ENCODE results near the gene RACGAP1. TPM values are rescaled to one million over a fixed set of nuclear protein-coding genes. Genes with fewer than 3 reads are reported as not detected.

Gene RACGAP1, protein sequence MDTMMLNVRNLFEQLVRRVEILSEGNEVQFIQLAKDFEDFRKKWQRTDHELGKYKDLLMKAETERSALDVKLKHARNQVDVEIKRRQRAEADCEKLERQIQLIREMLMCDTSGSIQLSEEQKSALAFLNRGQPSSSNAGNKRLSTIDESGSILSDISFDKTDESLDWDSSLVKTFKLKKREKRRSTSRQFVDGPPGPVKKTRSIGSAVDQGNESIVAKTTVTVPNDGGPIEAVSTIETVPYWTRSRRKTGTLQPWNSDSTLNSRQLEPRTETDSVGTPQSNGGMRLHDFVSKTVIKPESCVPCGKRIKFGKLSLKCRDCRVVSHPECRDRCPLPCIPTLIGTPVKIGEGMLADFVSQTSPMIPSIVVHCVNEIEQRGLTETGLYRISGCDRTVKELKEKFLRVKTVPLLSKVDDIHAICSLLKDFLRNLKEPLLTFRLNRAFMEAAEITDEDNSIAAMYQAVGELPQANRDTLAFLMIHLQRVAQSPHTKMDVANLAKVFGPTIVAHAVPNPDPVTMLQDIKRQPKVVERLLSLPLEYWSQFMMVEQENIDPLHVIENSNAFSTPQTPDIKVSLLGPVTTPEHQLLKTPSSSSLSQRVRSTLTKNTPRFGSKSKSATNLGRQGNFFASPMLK
- total RNA-seq = 69.0 and 103 TPM in 2 replicates

DNA sequence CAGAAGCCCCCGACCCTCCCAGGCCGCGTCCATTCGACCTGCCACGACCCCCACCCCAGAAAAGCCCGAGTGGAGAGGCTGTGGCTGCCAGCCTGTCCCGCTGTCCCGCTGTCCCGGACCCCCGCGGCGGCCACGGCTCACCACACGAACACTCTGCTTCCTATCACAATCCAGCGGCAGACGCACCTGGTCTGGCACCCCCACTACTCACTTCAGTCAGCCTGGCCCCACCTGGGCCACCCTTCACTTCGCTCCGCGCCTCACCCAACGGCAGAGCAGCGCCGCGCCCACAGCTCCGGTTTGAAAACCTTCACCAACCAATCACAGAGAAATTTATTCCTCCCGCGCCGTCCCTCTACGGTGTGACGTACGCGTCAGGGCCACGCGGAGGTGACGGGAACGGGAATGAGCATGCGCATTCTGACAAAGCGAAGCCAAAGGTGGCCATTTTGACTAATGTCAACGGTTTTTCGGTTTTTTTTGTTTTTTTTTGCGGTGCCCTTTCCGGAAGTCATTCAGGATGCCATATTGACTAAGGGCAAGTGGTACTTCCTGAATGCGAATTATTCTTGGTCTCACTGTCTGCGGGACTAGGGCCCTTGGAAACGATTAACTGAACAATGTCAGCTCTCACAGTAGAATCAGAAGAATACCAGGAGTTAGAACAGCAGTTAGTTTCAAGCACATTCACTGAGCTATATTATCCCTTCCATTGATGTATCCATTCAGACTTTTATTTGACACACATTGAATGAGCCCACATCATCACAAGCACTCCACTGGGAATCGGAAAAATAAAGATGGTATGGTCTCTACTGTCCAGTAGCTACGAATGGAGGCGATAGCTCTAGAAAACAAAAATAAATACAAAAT is at the start of gene RACGAP1:
TSS of gene RACGAP1 (minus strand) at position 308 of the 873 bp plus-strand sequence. CDS start 8,779 bp downstream, outside the sequence.

DNA sequence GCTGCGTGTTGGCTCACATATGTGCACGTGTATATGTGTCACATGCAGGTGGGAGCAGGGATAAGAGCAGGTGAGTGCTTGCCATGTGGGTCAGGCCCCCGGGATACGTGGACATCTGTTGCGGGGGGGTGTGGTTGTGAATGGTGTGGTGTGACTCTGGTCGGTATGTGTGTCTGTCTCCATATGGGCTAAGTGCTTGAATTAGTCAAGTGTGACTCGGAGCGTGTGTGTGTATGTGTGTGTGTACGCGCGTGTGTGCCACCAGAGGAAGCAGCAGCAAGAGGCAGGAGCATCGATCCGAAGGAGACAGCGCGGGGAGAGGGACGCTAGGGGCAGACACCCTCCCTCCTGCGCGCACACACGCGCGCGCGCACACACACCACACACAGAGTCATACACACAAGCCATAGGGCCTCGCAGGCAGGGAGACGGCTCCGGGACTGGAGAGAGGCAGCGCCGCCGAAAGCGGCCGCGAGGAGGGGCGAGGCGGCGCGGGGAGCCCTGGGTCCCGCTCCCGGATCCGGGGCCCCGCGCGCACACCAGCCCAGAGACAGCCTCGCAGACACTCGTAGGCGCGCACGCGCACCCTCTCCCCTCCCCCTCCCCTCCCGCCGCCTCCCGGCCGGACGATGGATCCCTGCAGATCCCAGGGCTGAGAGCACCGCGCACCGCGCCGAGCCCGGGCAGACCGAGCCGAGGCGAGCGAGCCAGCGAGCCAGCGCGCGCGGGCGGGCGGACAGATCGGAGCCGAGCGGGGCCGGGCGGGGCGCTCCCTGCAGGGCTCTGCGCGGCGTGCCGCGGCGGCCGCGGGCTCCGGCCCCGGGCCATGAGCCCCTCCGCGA is 31.9 kb upstream of the RACGAP1 start, which contains the start of gene ASIC1:
TSS of gene ASIC1 (plus strand) at position 597 of the 842 bp plus-strand sequence. CDS start 1,171 bp downstream, outside the sequence.

GRCh38 chr12:49972641-49973360 is 52.5 kb downstream of the RACGAP1 start, which contains the start of gene AQP6:
TSS of gene AQP6 (plus strand) at chr12:49972947. CDS start at chr12:49973174, 227 bp downstream.

DNA sequence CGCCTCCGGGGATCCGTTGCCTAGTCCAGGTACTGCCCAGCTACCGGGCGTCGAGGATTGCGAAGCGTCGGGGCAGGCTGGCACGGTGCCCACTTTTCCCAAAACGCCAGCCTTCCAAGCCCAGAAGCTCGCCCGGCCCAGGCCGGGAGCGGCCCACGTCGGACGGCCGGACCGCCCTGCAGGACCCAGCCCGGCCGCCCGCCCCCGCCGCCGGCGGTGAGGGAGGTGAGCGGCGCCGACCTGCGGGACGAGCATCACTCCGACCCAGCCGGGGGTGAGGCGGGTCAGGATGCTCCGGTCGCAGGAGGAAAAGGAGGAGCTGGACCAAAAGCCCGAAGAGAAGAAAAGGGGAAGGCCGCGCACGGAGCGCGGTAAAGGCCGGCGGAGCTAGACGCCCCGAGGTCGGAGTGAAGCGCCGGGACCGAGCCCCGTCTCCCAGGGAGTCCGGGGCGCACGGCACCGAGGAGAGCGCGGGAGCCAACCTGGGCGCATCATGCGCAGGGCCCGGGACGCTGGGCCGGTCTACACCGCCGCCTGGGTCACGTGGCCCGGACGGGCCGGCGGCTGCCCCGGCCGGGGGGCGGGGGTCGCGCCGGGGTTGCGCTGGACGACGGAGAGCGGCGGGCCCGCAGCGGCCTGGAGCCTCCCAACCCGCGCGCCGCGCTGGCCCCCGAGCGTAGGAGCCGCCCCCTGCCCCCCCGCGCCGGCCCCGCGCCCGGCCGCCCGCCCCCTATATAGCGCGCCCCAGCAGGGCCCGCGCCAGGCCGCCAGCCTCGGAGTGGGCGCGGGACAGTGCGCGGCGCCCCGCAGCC is 64.0 kb downstream of the RACGAP1 start, which contains the start of gene AQP5:
TSS of gene AQP5 (plus strand) at position 762 of the 812 bp plus-strand sequence. CDS start 146 bp downstream, outside the sequence.

GRCh38 chr12:49950273-49951251 is 74.7 kb downstream of the RACGAP1 start, which contains the start of gene AQP2:
TSS of gene AQP2 (plus strand) at chr12:49950737. CDS start at chr12:49950831, 94 bp downstream.

Other genes with a start within 250 kb of the RACGAP1 start
- gene NCKAP5L, start 197.1 kb downstream of the RACGAP1 start, total RNA-seq = 22.2 and 29.2 TPM in 2 replicates
- gene BCDIN3D, start 182.4 kb downstream of the RACGAP1 start, total RNA-seq = 2.4 and 3.3 TPM in 2 replicates
- not detected in 2 replicates for gene FAIM2, start 121.6 kb downstream of the RACGAP1 start, total RNA-seq
- not detected in 2 replicates for gene AQP2, start 74.8 kb downstream of the RACGAP1 start, total RNA-seq
- gene AQP5, start 63.6 kb downstream of the RACGAP1 start, total RNA-seq = not detected in 2 replicates
- not detected in 2 replicates for gene AQP6, start 52.5 kb downstream of the RACGAP1 start, total RNA-seq
- 0.27 and 1.1 TPM in 2 replicates for gene ASIC1, start 32.1 kb upstream of the RACGAP1 start, total RNA-seq
- 93.4 and 102 TPM in 2 replicates for gene SMARCD1, start 59.8 kb upstream of the RACGAP1 start, total RNA-seq
- 0.22 TPM in 1 of 2 replicates, not detected in the other for gene GPD1, start 78.5 kb upstream of the RACGAP1 start, total RNA-seq
- gene COX14, start 86.7 kb upstream of the RACGAP1 start, total RNA-seq = 29.4 and 30.9 TPM in 2 replicates
- gene CERS5, start 141.9 kb upstream of the RACGAP1 start, total RNA-seq = 37.9 and 41.9 TPM in 2 replicates

Measured in thoracic aorta endothelial cell (primary cell).